ENCODE data around the gene PRTG.
"Not testable (repeated sequence)": the region's sequence is repeated elsewhere in the genome, so short reads cannot be mapped to it uniquely, and the experiment has no call there.

DNA sequence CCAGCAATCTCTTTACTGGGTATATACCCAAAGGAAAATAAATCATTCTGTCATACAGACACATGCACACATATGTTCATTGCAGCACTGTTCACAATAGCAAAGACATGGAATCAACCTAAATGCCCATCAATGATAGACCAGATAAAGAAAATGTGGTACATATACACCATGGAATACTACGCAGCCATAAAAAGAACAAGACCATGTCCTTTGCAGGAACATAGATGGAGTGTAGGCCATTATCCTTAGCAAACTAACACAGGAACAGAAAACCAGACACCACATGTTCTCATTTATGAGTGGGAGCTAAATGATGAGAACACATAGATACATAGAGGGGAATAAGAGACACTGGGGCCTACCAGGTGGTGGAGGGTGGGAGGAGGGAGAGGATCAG, 149.9 kb downstream of the PRTG start:
- TF ChIP-seq, protein P1, sequence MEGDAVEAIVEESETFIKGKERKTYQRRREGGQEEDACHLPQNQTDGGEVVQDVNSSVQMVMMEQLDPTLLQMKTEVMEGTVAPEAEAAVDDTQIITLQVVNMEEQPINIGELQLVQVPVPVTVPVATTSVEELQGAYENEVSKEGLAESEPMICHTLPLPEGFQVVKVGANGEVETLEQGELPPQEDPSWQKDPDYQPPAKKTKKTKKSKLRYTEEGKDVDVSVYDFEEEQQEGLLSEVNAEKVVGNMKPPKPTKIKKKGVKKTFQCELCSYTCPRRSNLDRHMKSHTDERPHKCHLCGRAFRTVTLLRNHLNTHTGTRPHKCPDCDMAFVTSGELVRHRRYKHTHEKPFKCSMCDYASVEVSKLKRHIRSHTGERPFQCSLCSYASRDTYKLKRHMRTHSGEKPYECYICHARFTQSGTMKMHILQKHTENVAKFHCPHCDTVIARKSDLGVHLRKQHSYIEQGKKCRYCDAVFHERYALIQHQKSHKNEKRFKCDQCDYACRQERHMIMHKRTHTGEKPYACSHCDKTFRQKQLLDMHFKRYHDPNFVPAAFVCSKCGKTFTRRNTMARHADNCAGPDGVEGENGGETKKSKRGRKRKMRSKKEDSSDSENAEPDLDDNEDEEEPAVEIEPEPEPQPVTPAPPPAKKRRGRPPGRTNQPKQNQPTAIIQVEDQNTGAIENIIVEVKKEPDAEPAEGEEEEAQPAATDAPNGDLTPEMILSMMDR (IDR thresholded peaks at IDR 0.05) = not testable (repeated sequence)
- TF ChIP-seq POLR2A, EP300 (IDR thresholded peaks at IDR 0.05): not testable (repeated sequence)
